ENCODE results near the gene GAS2L2. TPM values are rescaled to one million over a fixed set of nuclear protein-coding genes. Genes with fewer than 3 reads are reported as not detected.

The GAS2L2 gene
- total and polyA plus RNA-seq, 9 donors: 0.04 TPM; not detected in 8

DNA sequence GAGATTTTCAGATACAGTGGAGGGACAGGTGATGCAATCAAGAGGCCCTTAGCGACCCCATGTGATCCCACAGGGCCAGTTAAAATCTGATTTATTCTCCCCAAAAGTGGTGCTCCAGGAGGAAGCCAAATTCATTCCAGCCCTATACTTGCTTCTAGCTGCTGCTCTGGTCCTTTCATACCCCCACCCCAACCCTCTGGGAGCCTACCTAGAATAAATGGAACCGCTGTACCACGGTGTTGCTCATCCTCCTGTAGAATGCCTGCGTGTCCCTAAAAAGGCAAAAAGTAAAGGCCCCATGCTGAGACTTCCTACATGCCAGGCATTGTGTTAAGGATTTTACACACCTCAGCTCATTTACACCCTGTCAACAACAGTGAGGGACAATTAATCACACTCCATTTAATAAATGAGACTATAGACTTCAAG, 23.6 kb downstream of the GAS2L2 start:
- H3K27me3 ChIP-seq (ENCODE audit: control insufficient read depth, insufficient read depth, low read length): no peaks in the 10 kb centered on the region
- H3K36me3 ChIP-seq (ENCODE audit: control insufficient read depth, insufficient read depth, low read length): peaks cover 23% of the 10 kb centered on the region
- H3K27ac ChIP-seq (ENCODE audit: low read length): no peak overlapping the region
- WGBS (ENCODE audit: insufficient coverage): no CpG with 5 or more reads among the region's 4 CpGs
- H3K4me1 ChIP-seq (ENCODE audit: control insufficient read depth, insufficient read depth, low read length): peaks cover 34% of the 10 kb centered on the region
- no peak overlapping the region for H3K4me3 ChIP-seq (ENCODE audit: low read length)
- H3K9me3 ChIP-seq (replicated peaks; ENCODE audit: control insufficient read depth, low read depth, low read length): no peaks in the 10 kb centered on the region
- DNase-seq: no peak

DNA sequence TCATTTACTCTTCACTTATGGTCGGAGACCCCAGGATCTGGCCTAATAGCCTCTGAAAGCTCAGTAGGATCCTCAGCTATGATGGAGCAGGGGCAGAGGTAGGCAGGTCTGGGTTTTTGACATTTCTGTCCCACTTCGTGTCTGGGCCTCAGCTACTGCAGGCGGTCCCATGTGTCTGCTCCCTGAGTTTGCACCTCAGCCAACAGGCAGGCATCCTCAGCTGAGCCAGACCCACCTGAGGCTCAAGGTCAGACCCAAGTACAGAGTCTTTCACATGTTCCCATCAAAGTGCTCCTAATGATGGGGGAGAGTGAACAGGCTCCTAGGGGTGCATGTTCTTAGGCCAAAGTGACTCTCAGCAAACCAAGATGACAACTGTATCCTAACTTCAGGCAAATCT, 24.5 kb downstream of the GAS2L2 start:
- WGBS (ENCODE audit: insufficient coverage): 67% methylated on average over 2 of the region's 3 CpGs
- H3K27me3 ChIP-seq (ENCODE audit: control insufficient read depth, insufficient read depth, low read length): no peaks in the 10 kb centered on the region
- H3K27ac ChIP-seq (ENCODE audit: low read length): no peak overlapping the region
- DNase-seq: no peak
- peaks cover 29% of the 10 kb centered on the region for H3K36me3 ChIP-seq (ENCODE audit: control insufficient read depth, insufficient read depth, low read length)
- no peaks in the 10 kb centered on the region for H3K9me3 ChIP-seq (replicated peaks; ENCODE audit: control insufficient read depth, low read depth, low read length)
- no peak overlapping the region for H3K4me3 ChIP-seq (ENCODE audit: low read length)
- H3K4me1 ChIP-seq (ENCODE audit: control insufficient read depth, insufficient read depth, low read length): peaks cover 34% of the 10 kb centered on the region

DNA sequence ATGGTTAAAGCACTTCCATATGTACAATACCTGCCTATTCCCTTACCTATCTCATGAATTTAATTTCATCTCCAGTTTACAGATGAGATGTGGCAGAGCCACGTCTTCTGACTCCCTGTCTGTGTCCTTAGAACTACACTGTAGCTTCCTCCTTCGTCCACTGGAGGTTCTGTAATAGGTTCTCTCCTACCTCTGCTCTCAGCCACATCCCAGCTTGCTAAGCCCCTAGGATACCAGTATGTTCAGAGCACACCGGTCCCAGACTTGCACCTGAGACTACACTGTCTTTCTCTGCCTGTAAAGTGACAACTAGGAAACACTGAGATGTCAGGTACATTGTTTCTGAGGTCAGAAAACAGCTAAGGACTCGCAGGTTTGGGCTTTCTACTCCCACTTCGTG, 25.4 kb downstream of the GAS2L2 start:
- H3K27me3 ChIP-seq (ENCODE audit: control insufficient read depth, insufficient read depth, low read length): no peaks in the 10 kb centered on the region
- no peaks in the 10 kb centered on the region for H3K9me3 ChIP-seq (replicated peaks; ENCODE audit: control insufficient read depth, low read depth, low read length)
- 58% methylated on average over 3 of the region's 5 CpGs for WGBS (ENCODE audit: insufficient coverage)
- peaks cover 34% of the 10 kb centered on the region for H3K4me1 ChIP-seq (ENCODE audit: control insufficient read depth, insufficient read depth, low read length)
- peaks cover 34% of the 10 kb centered on the region for H3K36me3 ChIP-seq (ENCODE audit: control insufficient read depth, insufficient read depth, low read length)
- no peak overlapping the region for H3K27ac ChIP-seq (ENCODE audit: low read length)
- no peak overlapping the region for H3K4me3 ChIP-seq (ENCODE audit: low read length)
- DNase-seq: no peak

DNA sequence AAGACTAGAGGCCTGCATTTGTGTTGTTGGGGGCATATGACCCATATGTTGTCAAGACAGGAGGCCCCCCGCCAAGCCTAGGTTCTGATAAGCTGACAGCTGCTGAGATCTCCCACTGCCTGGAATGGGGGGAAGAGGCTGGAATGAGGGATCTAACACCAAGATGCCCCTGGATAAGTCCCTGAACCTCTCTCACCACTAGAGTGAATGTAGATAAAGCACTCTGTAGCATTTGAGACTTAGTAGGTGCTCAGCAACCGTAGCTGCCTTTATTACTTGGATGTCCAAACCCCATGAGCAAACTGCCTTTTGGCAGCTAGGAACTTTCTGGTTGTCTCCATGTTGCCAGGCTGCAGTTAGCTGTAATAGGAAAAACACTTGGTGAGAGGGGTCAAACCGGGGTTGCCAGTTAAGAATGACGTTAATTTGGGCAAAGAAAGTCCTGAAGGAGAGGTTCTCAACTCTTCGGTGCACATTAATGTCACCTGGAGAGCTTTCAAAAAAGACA, 26.0 kb downstream of the GAS2L2 start:
- no peak overlapping the region for H3K27ac ChIP-seq (ENCODE audit: low read length)
- H3K4me3 ChIP-seq (ENCODE audit: low read length): no peak overlapping the region
- H3K36me3 ChIP-seq (ENCODE audit: control insufficient read depth, insufficient read depth, low read length): peaks cover 34% of the 10 kb centered on the region
- no peaks in the 10 kb centered on the region for H3K27me3 ChIP-seq (ENCODE audit: control insufficient read depth, insufficient read depth, low read length)
- H3K9me3 ChIP-seq (replicated peaks; ENCODE audit: control insufficient read depth, low read depth, low read length): no peaks in the 10 kb centered on the region
- WGBS (ENCODE audit: insufficient coverage): 20% methylated on average over 4 of the region's 5 CpGs
- H3K4me1 ChIP-seq (ENCODE audit: control insufficient read depth, insufficient read depth, low read length): peaks cover 32% of the 10 kb centered on the region
- DNase-seq: no peak

DNA sequence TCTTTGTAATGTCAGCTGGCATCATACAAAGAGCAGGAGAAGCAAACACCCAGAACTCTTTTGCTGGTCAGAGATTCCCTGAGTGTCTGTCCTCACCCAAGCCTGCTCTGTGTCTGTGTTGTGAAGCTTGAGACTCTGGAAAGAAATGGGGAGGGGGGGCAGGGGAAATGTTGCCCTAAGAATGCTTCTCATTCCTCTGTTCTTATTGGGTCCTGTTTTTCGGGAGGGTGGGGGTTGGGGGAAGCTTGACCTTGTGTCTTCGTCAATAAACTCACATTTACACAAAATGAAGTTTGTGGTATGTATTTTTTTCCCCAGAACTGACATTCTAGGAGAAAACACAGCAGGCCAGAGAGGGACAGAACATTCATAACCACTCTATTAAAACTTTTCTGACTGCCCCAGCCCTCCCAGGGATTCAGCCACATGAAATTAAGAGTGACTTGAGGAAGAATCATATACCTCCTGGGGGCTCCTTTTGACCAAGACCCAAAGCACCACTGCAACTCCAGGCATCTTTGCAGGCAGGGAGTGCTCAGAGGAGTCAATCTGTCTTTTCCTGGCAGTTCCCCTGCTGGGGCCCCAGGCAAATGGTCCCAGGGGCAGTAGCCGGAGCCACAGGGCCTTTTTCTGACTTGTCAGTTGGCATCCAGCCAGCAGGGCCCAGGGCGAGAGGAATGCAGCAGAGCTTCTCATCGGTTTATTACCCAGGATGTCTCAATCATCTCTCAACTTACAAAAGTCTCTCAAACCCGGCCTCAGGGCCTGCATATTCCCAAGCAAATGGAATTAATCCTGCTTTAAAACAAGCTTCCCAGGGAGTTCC, 26.7 kb downstream of the GAS2L2 start:
- 11% methylated on average over 3 of the region's 6 CpGs for WGBS (ENCODE audit: insufficient coverage)
- peak; percentile 53 for DNase-seq
- Histone ChIP-seq H3K4me3 (ENCODE audit: low read length) (no peak overlapping the region), H3K9me3 (replicated peaks; ENCODE audit: control insufficient read depth, low read depth, low read length) (no peaks in the 10 kb centered on the region), H3K36me3 (ENCODE audit: control insufficient read depth, insufficient read depth, low read length) (peaks cover 35% of the 10 kb centered on the region), H3K27me3 (ENCODE audit: control insufficient read depth, insufficient read depth, low read length) (no peaks in the 10 kb centered on the region), H3K27ac (ENCODE audit: low read length) (no peak overlapping the region), H3K4me1 (ENCODE audit: control insufficient read depth, insufficient read depth, low read length) (peaks cover 32% of the 10 kb centered on the region)

DNA sequence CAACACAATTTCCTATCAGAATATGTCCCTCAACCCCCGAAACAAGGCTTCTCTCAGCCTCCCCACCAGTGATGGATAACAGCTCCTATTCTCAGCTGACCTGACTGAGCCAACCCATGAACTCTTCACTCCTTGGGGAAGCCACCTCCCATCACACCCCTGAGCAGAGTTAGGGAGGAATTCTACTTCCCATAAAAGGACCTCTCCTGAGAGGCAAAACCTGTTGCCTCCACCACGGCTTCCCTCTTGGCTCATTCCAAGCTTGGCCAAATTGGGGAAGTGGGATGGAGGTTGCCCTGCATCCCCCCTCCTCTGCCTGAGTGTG, 27.3 kb downstream of the GAS2L2 start:
- Histone ChIP-seq H3K27me3 (ENCODE audit: control insufficient read depth, insufficient read depth, low read length) (no peaks in the 10 kb centered on the region), H3K4me3 (ENCODE audit: low read length) (no peak overlapping the region), H3K4me1 (ENCODE audit: control insufficient read depth, insufficient read depth, low read length) (peaks cover 26% of the 10 kb centered on the region), H3K36me3 (ENCODE audit: control insufficient read depth, insufficient read depth, low read length) (peaks cover 38% of the 10 kb centered on the region), H3K9me3 (replicated peaks; ENCODE audit: control insufficient read depth, low read depth, low read length) (no peaks in the 10 kb centered on the region), H3K27ac (ENCODE audit: low read length) (no peak overlapping the region)
- DNase-seq: no peak
- 60% methylated on average over 1 of the region's 2 CpGs for WGBS (ENCODE audit: insufficient coverage)

DNA sequence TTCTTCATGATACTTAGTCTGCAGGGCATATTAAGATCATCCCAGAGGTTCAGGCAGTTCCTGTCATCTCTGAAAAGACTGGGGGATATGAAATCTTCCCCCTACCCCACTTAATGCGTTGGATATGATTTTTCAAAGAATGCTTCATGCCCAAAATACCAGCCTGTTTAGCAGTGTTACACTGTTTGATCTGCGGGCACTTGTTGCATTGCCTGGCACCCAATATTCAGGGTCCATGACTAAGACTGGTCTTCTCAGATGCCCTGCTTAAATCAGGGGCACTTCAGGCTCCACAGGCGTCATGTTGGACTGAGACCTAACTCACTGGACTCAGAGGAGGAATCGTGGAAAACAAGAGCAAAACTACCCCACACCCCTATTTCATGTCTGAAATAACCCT, 28.0 kb downstream of the GAS2L2 start:
- no peak overlapping the region for H3K4me3 ChIP-seq (ENCODE audit: low read length)
- 94% methylated on average over 4 of the region's 4 CpGs for WGBS (ENCODE audit: insufficient coverage)
- H3K4me1 ChIP-seq (ENCODE audit: control insufficient read depth, insufficient read depth, low read length): peaks cover 23% of the 10 kb centered on the region
- no peaks in the 10 kb centered on the region for H3K27me3 ChIP-seq (ENCODE audit: control insufficient read depth, insufficient read depth, low read length)
- DNase-seq: no peak
- peaks cover 38% of the 10 kb centered on the region for H3K36me3 ChIP-seq (ENCODE audit: control insufficient read depth, insufficient read depth, low read length)
- H3K27ac ChIP-seq (ENCODE audit: low read length): no peak overlapping the region
- H3K9me3 ChIP-seq (replicated peaks; ENCODE audit: control insufficient read depth, low read depth, low read length): no peaks in the 10 kb centered on the region

DNA sequence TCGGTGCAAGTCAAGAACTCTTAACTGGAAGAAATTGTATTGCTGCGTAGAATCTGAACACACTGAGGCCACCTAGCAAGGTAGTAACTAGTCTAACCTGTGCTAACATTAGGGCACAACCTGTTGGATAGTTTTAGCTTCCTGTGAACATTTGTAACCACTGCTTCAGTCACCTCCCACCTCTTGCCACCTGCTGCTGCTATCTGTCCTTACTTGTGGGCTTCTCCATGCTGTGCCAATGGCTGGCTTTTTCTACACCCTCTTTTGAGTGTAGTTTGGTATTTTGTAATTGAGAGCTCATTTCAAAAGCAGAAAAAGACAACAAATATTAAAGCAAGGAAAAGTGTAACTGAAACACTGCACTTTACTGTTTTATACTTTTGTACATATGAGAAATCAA, 29.3 kb downstream of the GAS2L2 start:
- Histone ChIP-seq H3K9me3 (replicated peaks; ENCODE audit: control insufficient read depth, low read depth, low read length) (no peaks in the 10 kb centered on the region), H3K4me1 (ENCODE audit: control insufficient read depth, insufficient read depth, low read length) (peaks cover 23% of the 10 kb centered on the region), H3K36me3 (ENCODE audit: control insufficient read depth, insufficient read depth, low read length) (peaks cover 39% of the 10 kb centered on the region), H3K27ac (ENCODE audit: low read length) (no peak overlapping the region), H3K4me3 (ENCODE audit: low read length) (no peak overlapping the region), H3K27me3 (ENCODE audit: control insufficient read depth, insufficient read depth, low read length) (no peaks in the 10 kb centered on the region)
- 93% methylated on average over 2 of the region's 2 CpGs for WGBS (ENCODE audit: insufficient coverage)
- no peak for DNase-seq

DNA sequence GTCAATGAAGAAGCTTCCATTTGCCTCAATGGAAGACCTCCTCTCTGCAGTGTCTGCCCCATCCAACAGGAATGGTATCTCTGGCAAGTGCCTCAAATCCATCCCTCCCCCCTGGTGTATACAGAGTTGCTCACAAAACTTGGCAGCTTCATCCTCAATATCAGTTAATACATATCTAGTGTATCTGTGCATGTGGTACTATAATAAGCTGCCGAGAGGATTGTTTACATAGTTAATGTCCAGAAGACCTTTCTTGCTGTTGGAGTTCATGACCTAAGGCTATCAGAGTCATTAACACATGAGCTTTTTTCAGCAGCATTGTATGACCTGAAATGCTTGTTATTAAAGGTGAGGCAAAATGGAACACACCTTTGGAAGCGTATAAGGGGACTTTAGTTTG, 35.6 kb downstream of the GAS2L2 start:
- peaks cover 13% of the 10 kb centered on the region for H3K36me3 ChIP-seq (ENCODE audit: control insufficient read depth, insufficient read depth, low read length)
- DNase-seq: no peak
- H3K4me1 ChIP-seq (ENCODE audit: control insufficient read depth, insufficient read depth, low read length): peaks cover 6% of the 10 kb centered on the region
- no peak overlapping the region for H3K4me3 ChIP-seq (ENCODE audit: low read length)
- WGBS (ENCODE audit: insufficient coverage): no CpG with 5 or more reads among the region's 2 CpGs
- H3K27ac ChIP-seq (ENCODE audit: low read length): no peak overlapping the region
- H3K27me3 ChIP-seq (ENCODE audit: control insufficient read depth, insufficient read depth, low read length): no peaks in the 10 kb centered on the region
- H3K9me3 ChIP-seq (replicated peaks; ENCODE audit: control insufficient read depth, low read depth, low read length): no peaks in the 10 kb centered on the region

DNA sequence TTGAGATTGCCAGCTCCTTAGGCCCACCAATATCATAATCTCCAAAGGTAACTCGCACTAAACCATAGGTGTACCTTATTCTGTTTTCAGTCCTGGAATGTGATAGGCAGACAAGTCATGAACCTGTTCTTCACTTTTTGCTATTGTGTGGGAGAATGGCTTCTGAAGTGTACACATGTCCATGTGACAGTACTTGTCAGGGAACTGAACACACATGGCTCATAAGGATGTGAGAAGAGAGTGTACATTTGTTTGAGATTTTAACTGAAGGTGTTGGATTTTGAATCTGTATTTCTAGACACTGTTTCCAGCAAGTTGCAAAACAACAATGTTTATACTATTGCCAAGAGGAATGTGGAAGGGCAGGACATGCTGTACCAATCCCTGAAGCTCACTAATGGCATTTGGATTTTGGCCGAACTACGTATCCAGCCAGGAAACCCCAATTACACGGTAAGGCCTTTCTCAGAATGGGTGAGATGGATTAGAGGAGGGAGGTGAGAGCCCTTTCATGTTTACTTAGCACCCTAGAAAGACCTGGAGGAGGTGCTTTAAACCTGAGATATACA, 36.1 kb downstream of the GAS2L2 start:
- Histone ChIP-seq H3K36me3 (ENCODE audit: control insufficient read depth, insufficient read depth, low read length) (peaks cover 13% of the 10 kb centered on the region), H3K27me3 (ENCODE audit: control insufficient read depth, insufficient read depth, low read length) (no peaks in the 10 kb centered on the region), H3K4me1 (ENCODE audit: control insufficient read depth, insufficient read depth, low read length) (peaks cover 6% of the 10 kb centered on the region), H3K27ac (ENCODE audit: low read length) (no peak overlapping the region), H3K4me3 (ENCODE audit: low read length) (no peak overlapping the region), H3K9me3 (replicated peaks; ENCODE audit: control insufficient read depth, low read depth, low read length) (no peaks in the 10 kb centered on the region)
- no CpG with 5 or more reads among the region's 4 CpGs for WGBS (ENCODE audit: insufficient coverage)
- DNase-seq: no peak
